ENCODE measurements around the gene AP5Z1.

The AP5Z1 gene

GRCh38 chr7:4819560-4820404 lies 44.4 kb downstream of the AP5Z1 start:
- H3K4me3 ChIP-seq (ENCODE audit: low read depth in 1 of 2, low read length in 1 of 2), result no peak overlapping the region
- TF ChIP-seq CTCF (IDR thresholded peaks at IDR 0.05), result no peak
- H3K36me3 ChIP-seq, result no peaks in the 10 kb centered on the region
- H3K27ac ChIP-seq, result no peak overlapping the region
- no peaks in the 10 kb centered on the region for H3K9me3 ChIP-seq
- H3K27me3 ChIP-seq, result peaks cover 11% of the 10 kb centered on the region
- H3K4me1 ChIP-seq (ENCODE audit: control insufficient read depth in 1 of 2, insufficient read depth in 1 of 2, low read depth in 1 of 2, low read length in 1 of 2), result no peaks in the 10 kb centered on the region

DNA sequence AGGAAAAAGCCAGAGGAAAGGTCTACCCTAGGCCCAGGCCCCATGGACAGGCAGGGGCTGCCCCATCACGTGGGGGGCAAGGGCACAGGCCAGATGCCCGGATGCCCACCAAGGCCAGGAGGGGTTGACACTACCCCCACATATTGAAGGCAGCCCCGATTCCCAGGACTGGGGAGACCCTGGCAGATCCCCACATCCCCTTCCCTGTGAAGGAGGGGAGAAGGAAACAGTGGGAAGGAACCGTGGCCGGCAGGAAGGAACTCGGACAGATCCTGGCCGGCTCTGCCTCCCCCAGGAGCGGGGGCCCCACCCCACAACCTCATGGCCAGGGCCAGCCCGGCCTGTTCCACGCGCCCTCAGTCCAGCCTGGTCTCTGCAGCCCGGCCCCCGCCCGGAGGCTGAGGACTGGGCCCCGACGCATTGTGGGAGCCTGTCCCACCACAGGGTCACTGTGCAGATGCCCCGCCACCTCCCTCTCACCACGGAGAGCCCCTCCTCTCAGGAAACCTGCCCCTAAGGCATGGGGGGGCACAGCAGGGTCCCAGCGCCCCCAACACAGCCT lies 45.1 kb downstream of the AP5Z1 start:
- H3K36me3 ChIP-seq, result no peaks in the 10 kb centered on the region
- H3K27me3 ChIP-seq, result peaks cover 4% of the 10 kb centered on the region
- TF ChIP-seq CTCF (IDR thresholded peaks at IDR 0.05), result no peak
- H3K9me3 ChIP-seq, result no peaks in the 10 kb centered on the region
- H3K4me1 ChIP-seq (ENCODE audit: control insufficient read depth in 1 of 2, insufficient read depth in 1 of 2, low read depth in 1 of 2, low read length in 1 of 2), result no peaks in the 10 kb centered on the region
- H3K27ac ChIP-seq, result no peak overlapping the region
- H3K4me3 ChIP-seq (ENCODE audit: low read depth in 1 of 2, low read length in 1 of 2), result no peak overlapping the region

- H3K4me1 ChIP-seq (ENCODE audit: control insufficient read depth in 1 of 2, insufficient read depth in 1 of 2, low read depth in 1 of 2, low read length in 1 of 2), result no peaks in the 10 kb centered on the region
- H3K36me3 ChIP-seq, result no peaks in the 10 kb centered on the region
- peaks cover 4% of the 10 kb centered on the region for H3K27me3 ChIP-seq
- no peaks in the 10 kb centered on the region for H3K9me3 ChIP-seq
- no peak overlapping the region for H3K27ac ChIP-seq
- H3K4me3 ChIP-seq (ENCODE audit: low read depth in 1 of 2, low read length in 1 of 2), result no peak overlapping the region
- TF ChIP-seq CTCF (IDR thresholded peaks at IDR 0.05), result no peak
Observed at GRCh38 chr7:4820967-4821471, 45.6 kb downstream of the AP5Z1 start.

- no peak overlapping the region for H3K27ac ChIP-seq
- H3K4me1 ChIP-seq (ENCODE audit: control insufficient read depth in 1 of 2, insufficient read depth in 1 of 2, low read depth in 1 of 2, low read length in 1 of 2), result no peaks in the 10 kb centered on the region
- H3K27me3 ChIP-seq, result peaks cover 4% of the 10 kb centered on the region
- no peak overlapping the region for H3K4me3 ChIP-seq (ENCODE audit: low read depth in 1 of 2, low read length in 1 of 2)
- H3K36me3 ChIP-seq, result no peaks in the 10 kb centered on the region
- H3K9me3 ChIP-seq, result no peaks in the 10 kb centered on the region
- TF ChIP-seq CTCF (IDR thresholded peaks at IDR 0.05), result no peak
Observed at GRCh38 chr7:4822677-4823076, 47.3 kb downstream of the AP5Z1 start.

DNA sequence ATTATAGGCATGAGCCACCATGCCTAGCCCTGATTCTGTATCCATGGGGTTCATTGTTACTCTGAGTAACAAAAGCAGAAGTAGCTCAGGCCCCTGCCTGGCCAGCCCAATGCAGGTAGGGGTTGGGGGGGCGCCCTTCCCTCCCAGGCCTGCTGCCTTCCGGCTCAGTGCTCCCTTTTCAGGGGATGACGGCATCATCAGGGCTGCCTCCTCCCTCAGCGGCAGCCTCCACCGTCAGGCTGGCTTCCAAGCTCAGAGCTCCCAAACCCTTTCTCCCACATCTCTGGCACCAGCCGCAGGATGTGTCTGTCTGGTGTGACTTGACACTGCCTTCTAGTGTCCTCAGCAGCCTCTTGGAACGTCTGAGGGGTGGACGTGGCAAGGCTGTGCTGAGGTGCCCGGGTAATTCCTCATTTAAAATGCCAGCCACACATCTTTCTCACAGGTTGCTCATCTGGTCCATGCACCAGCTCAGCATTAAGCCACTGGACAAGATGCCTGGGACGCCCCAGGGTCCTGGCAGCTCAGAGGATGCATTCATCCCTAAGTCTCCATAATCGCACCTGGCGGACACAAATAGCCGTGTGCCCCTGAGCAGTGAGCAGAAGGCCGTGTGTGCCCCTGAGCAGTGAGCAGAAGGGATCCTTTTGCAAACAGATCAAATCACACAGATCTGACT lies 48.2 kb downstream of the AP5Z1 start:
- H3K4me1 ChIP-seq (ENCODE audit: control insufficient read depth in 1 of 2, insufficient read depth in 1 of 2, low read depth in 1 of 2, low read length in 1 of 2), result no peaks in the 10 kb centered on the region
- H3K36me3 ChIP-seq, result no peaks in the 10 kb centered on the region
- H3K27ac ChIP-seq, result no peak overlapping the region
- peaks cover 4% of the 10 kb centered on the region for H3K27me3 ChIP-seq
- no peaks in the 10 kb centered on the region for H3K9me3 ChIP-seq
- no peak for TF ChIP-seq CTCF (IDR thresholded peaks at IDR 0.05)
- no peak overlapping the region for H3K4me3 ChIP-seq (ENCODE audit: low read depth in 1 of 2, low read length in 1 of 2)

Data from neutrophil (primary cell).